WTC11 (cell line): Measurements from ENCODE around the gene PRKAG2.

ENCODE experiments used
- CREB1 ChIP-seq: sonication (generic); formaldehyde crosslinking; IDR thresholded peaks from 2 replicates; pipeline ENCODE4 v1.8.0; 2023; ENCODE audit warnings: mild to moderate bottlenecking, missing genetic modification reagents
- CREM ChIP-seq: sonication (generic); formaldehyde crosslinking; IDR thresholded peaks from 2 replicates; pipeline ENCODE4 v1.8.1; 2022; ENCODE audit warnings: mild to moderate bottlenecking, missing genetic modification reagents, moderate library complexity
- TF ChIP-seq, protein P1 (sequence below): sonication (generic); formaldehyde crosslinking; IDR thresholded peaks from 2 replicates; pipeline ENCODE4 v1.8.0; 2023; ENCODE audit warnings: mild to moderate bottlenecking, missing genetic modification reagents
- TF ChIP-seq, protein P2 (sequence below): fragments of 200-600 bp; IDR thresholded peaks from 2 replicates; pipeline ENCODE4 v1.8.0; 2022; ENCODE audit warnings: antibody characterized with exemption
- TF ChIP-seq, protein P3 (sequence below): sonication (generic); formaldehyde crosslinking; IDR thresholded peaks from 2 replicates; pipeline ENCODE4 v1.8.1; 2022; ENCODE audit warnings: low read depth, missing genetic modification reagents, borderline replicate concordance

DNA sequence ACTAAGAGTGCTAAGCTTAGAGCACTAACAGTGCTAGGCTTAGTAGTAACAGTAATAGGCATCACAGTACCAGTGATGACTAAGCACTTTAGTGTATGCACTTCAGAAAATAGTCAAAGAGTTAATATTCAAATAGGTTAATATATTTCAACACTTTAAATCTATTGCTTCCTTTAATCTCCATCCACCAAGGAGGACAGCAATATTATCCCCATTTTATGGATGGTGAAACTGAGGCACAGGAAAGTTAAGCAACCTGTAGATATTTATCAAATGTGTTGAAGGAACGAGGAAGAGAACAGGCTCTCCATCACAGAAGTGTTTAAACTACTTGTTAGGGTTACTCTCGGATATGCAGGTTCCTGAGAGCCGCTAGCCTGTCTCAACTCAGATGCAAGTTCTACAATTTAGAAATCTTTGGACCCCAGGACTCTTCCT, 165.5 kb downstream of the PRKAG2 start:
- TF ChIP-seq, protein P1, sequence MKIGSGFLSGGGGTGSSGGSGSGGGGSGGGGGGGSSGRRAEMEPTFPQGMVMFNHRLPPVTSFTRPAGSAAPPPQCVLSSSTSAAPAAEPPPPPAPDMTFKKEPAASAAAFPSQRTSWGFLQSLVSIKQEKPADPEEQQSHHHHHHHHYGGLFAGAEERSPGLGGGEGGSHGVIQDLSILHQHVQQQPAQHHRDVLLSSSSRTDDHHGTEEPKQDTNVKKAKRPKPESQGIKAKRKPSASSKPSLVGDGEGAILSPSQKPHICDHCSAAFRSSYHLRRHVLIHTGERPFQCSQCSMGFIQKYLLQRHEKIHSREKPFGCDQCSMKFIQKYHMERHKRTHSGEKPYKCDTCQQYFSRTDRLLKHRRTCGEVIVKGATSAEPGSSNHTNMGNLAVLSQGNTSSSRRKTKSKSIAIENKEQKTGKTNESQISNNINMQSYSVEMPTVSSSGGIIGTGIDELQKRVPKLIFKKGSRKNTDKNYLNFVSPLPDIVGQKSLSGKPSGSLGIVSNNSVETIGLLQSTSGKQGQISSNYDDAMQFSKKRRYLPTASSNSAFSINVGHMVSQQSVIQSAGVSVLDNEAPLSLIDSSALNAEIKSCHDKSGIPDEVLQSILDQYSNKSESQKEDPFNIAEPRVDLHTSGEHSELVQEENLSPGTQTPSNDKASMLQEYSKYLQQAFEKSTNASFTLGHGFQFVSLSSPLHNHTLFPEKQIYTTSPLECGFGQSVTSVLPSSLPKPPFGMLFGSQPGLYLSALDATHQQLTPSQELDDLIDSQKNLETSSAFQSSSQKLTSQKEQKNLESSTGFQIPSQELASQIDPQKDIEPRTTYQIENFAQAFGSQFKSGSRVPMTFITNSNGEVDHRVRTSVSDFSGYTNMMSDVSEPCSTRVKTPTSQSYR (CRISPR knock-in tag): no peak
- TF ChIP-seq, protein P2, sequence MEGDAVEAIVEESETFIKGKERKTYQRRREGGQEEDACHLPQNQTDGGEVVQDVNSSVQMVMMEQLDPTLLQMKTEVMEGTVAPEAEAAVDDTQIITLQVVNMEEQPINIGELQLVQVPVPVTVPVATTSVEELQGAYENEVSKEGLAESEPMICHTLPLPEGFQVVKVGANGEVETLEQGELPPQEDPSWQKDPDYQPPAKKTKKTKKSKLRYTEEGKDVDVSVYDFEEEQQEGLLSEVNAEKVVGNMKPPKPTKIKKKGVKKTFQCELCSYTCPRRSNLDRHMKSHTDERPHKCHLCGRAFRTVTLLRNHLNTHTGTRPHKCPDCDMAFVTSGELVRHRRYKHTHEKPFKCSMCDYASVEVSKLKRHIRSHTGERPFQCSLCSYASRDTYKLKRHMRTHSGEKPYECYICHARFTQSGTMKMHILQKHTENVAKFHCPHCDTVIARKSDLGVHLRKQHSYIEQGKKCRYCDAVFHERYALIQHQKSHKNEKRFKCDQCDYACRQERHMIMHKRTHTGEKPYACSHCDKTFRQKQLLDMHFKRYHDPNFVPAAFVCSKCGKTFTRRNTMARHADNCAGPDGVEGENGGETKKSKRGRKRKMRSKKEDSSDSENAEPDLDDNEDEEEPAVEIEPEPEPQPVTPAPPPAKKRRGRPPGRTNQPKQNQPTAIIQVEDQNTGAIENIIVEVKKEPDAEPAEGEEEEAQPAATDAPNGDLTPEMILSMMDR: no peak
- TF ChIP-seq CREB1 (CRISPR knock-in tag) (no peak), CREM (CRISPR knock-in tag) (no peak)
- TF ChIP-seq, protein P3, sequence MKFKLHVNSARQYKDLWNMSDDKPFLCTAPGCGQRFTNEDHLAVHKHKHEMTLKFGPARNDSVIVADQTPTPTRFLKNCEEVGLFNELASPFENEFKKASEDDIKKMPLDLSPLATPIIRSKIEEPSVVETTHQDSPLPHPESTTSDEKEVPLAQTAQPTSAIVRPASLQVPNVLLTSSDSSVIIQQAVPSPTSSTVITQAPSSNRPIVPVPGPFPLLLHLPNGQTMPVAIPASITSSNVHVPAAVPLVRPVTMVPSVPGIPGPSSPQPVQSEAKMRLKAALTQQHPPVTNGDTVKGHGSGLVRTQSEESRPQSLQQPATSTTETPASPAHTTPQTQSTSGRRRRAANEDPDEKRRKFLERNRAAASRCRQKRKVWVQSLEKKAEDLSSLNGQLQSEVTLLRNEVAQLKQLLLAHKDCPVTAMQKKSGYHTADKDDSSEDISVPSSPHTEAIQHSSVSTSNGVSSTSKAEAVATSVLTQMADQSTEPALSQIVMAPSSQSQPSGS: no peak
